Epithelial cell of prostate (primary cell): ENCODE data around the gene NDNF.

Experiments
- DNase-seq: peaks from one replicate; pipeline ENCODE4 v3.0.0-alpha.2; 2011; ENCODE audit warnings: low read depth, low spot score
- H3K27ac ChIP-seq: fragments of 450-650 bp; 2 replicates; pipeline ENCODE4 v1.5.1; 2017; ENCODE audit warnings: mild to moderate bottlenecking

Gene NDNF

DNA sequence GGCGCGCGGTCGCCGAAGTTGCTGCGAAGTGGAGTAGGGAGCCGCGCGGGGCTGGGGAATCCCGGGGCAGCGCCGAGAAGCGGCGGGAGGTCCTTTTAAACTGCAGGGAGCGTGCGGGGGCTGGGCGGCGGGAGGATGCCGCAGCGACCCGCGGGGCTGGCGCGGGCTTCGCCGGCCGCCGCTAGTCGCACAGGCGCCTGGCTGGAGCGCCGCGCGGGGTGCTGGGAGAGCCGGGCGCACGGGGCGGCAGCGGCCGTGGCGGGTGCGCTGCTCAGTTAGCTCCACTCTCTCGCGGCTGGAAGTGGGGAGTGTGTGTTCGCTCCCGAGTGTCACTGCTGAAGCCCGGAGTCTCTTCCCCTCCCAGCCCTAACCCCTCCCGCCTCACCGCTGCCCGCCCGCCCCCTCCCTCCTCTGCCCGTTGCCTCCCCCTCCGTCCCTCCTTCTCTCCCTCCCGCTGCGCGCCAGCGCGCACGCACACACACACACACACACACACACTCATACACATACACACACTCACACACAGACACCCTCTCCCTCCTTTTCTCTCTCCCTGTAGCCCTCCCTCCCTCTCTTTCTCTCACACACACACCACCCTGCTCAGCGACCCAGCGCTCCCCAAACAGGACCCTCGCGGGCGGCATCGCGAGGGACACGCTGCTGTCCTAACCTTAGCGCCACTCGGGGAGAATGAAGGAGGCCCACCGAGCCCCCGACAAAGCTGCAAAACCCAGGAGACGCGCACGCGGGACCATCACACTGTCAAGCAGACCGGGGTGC lies at the start of gene NDNF:
Gene NDNF (minus strand): TSS at position 312 of the 780 bp plus-strand sequence. CDS start 26,698 bp downstream, outside the sequence.
- no peak within 1 kb of the TSS for H3K27ac ChIP-seq
- no peak for DNase-seq

- no peak for DNase-seq
- no peak overlapping the region for H3K27ac ChIP-seq
Measured at GRCh38 chr4:121119715-121120114, 47.4 kb upstream of the NDNF start.

DNA sequence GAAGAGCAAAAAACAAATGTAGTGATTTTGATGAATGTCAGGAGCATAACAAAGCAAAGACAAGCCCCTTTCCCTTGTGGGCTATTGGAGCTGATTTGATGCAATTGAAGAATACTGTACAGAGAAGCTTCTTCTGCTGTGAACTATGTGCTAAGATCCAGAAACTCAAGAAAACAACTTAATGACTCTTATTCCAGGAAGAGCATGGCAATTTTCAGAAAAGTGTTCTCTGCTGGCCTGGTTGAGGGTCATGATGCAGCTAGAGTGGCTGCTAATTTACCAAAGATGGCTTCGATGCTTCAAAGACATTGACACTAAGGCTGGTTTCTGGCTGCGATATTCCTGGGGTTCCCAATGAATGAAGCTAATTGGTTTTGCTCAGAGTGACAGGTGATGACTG lies 46.0 kb upstream of the NDNF start:
- DNase-seq = no peak

GRCh38 chr4:121114756-121115155 lies 42.4 kb upstream of the NDNF start:
- no peak for DNase-seq
- H3K27ac ChIP-seq = no peak overlapping the region

More for the DNA sequence above, 46.0 kb upstream of the NDNF start:
- H3K27ac ChIP-seq = no peak overlapping the region

- DNase-seq = no peak
- H3K27ac ChIP-seq = no peak overlapping the region
Measured at GRCh38 chr4:121112530-121112929, 40.2 kb upstream of the NDNF start.

DNA sequence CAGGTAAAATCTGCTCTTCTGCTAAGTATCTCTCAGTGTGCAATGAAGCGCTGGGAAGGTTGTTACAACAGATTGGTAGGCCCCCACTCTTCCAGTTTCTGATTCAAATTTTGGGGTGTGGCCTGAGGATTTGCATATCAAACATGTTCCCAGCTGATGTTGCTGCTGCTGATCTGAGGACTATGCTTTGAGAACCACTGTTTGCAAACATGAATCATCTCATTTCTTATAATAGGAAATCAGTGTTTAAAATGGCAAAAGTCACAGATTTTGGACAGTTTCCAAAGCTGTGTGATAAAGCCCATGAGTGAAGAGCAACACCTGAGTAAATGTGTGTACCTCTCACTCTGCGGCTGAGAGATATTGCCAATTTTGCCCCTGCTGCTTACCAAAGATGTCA lies 36.2 kb upstream of the NDNF start:
- no peak for DNase-seq
- no peak overlapping the region for H3K27ac ChIP-seq

DNA sequence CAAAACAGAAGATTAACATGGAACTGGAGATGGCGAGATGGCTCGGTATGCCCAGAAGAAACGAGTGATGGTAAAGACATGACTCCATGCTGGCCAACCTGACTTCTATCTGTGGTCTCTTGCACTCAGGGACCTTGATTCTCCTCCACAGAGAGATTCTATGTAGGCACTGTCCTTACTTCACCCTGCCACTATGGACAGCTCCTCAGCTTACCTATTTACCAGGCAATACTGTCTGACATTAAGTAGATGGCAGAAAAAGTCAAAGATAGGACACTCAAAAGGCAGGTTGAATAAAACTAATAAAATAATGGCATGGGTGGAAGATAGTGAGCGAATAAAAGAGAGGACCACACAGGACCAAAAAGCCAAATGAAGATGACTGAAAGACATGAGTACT lies 35.2 kb upstream of the NDNF start:
- no peak overlapping the region for H3K27ac ChIP-seq
- no peak for DNase-seq

DNA sequence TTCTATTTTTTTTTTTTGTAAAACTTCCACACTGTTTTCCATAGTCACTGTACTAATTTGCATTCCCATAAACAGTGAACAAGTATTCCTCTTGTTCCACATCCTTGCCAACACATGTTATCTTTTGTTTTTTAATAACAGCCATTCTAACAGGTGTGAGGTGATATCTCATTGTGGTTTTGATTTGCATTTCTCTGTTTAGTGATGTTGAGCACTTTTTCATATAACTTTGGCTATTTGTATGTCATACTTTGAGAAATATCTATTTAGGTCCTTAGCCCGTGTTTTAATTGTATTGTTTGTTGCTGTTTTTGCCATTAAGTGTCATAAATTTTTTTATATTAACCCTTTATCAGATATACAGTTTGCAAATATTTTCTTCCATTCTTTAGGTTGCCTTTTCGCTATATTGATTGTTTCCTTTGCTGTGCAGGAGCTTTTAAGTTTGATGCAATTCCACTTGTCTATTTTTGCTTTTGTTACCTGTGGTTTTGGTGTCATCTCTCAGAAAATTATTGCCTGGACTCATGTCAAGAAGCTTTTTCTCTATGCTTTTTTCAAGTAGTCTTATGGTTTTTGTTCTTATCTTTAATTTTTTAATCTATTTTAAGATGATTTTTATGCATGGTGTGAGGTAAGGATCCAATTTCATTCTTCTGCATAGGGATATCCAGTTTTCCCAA lies 27.9 kb upstream of the NDNF start:
- DNase-seq = no peak
- no peak overlapping the region for H3K27ac ChIP-seq

DNA sequence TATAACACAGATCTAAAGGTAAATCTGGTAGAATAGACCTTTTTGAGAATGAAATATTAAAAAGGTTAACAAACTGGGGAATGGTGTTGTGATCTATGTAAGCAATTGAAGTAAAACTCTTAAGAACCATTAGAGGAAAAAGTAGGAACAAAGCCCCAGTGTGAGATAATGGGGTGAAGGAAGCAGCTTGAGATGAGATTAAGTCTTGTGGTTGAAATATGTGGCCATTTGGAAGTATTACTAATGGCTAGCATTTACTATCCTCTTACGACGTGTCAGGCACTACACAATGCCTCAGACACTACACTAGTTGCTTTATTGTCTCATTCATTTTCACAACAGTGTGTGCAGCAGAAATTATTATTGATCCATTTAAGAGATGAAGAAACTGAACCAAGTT lies 25.9 kb upstream of the NDNF start:
- no peak overlapping the region for H3K27ac ChIP-seq
- DNase-seq = no peak

DNA sequence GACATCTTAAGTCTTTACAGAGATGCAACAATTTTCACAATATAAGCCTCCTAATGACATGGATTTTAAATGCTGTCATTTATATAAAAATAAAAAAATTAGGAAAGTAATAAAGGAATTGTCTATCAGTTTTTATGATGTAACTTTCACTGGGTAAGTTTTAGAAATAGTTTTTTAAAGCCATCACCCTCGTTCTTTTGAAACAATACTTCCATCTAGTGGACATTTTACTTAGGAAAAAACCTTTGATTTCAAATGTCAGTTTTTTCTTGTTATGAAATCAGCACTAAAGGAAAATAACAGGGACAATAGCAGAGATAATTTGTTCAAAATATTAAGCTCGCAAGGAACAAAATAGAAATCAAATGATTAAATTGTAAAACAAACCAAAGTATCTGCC lies 24.3 kb upstream of the NDNF start:
- DNase-seq = no peak

DNA sequence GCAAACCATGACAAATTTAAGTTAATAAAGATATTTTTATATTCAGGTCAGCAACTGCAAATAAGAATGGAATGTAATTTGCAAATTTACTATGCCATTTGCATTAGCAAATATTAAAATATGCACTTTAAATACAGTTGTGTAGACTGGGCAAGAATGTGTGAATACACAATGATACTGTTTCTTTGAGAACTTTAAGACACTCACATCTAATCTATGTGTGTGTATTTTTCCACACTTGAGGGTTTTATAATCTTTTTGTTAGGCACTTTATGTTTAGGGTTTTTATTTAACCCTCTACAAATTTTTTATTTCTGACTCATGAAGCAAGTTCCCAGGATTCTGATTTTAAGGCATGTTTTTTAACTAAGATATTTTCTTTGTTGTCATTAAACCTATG lies 23.9 kb upstream of the NDNF start:
- no peak for DNase-seq
- H3K27ac ChIP-seq = no peak overlapping the region

More for the DNA sequence above, 24.3 kb upstream of the NDNF start:
- H3K27ac ChIP-seq = no peak overlapping the region

GRCh38 chr4:121094297-121094966 lies 22.1 kb upstream of the NDNF start:
- H3K27ac ChIP-seq = no peak overlapping the region
- no peak for DNase-seq

DNA sequence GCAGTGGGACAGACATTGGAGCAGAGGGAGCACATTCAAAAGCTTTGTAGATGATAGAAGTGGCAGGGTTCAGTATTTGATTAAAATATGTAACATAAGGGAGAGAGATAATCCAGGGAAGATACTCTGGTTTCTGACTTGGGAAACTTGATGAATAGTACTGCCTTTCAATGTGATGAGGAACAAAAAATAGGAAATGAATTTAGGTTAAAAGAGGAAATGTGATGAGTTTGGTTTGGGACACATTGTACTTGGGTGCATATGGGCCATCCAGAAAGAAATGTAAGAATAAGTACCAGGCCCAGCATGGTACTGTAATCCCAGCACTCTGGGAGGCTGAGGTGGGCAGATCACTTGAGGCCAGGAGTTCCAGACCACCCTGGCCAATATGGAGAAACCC lies 20.9 kb upstream of the NDNF start:
- no peak overlapping the region for H3K27ac ChIP-seq
- no peak for DNase-seq

DNA sequence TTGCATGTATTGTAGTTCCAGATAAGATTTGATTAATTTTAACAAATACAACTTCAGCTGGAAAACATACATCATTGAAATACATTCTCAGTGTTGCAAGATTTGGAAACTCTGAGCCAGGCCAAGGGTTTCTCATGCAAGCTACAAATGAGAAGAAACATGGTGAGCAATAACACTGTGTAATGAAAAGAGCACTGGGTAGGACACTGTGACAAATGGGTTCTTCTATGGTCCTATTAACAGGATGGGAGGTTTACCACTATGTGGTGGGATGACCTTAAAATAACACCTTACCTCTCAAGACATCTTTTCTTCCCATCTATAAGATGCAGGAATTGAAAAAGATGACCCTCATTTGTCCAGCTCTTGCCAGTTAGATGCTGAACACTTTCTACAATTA lies 19.6 kb upstream of the NDNF start:
- H3K27ac ChIP-seq = no peak overlapping the region
- no peak for DNase-seq

DNA sequence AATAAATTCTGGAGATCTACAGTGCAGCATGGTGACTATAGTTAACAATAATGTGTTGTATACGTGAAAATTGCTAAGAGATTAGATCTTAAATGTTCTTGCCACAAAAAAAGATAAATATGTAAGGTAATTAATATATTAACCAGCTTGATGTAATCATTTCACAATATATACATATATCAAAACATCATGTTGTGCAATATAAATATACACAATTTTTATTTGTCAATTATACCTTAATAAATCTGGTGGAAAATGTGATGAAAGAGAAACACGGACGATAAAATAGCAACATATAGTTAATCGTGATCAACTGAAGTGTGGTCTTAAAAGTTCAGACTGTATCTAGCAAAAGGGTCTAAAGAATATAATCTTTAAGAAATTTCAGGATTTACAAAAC lies 16.5 kb upstream of the NDNF start:
- no peak for DNase-seq
- no peak overlapping the region for H3K27ac ChIP-seq

- DNase-seq = no peak
- no peak overlapping the region for H3K27ac ChIP-seq
Measured at GRCh38 chr4:121079376-121079775, 7.0 kb upstream of the NDNF start.

- H3K27ac ChIP-seq = no peak overlapping the region
- no peak for DNase-seq
Measured at GRCh38 chr4:121077496-121077895, 5.2 kb upstream of the NDNF start.

DNA sequence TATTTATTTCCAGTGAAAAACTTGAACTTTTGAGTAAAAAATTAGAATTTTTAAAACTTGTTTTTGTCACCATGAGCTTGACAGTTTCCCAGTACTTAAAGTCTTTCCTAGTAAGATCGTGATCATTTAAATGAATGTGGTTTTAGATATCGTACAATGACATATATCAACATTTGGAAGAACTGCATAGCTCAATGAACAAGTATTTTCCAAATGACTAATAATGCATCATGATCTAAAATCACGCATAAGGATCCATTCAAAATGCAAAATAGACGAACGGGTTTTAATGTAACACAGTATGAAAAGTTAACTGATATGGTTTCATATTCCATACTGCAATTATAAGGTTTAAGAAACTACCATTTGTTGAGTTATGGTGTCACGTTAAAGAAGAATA lies 4.1 kb upstream of the NDNF start:
- no peak for DNase-seq
- no peak overlapping the region for H3K27ac ChIP-seq

GRCh38 chr4:121073672-121074381 lies 1.5 kb upstream of the NDNF start:
- H3K27ac ChIP-seq = no peak overlapping the region
- DNase-seq = no peak

GRCh38 chr4:121073004-121073435 lies 685 bp upstream of the NDNF start:
- H3K27ac ChIP-seq = no peak overlapping the region
- no peak for DNase-seq
